ENCODE data around the gene KCNJ16.

DNA sequence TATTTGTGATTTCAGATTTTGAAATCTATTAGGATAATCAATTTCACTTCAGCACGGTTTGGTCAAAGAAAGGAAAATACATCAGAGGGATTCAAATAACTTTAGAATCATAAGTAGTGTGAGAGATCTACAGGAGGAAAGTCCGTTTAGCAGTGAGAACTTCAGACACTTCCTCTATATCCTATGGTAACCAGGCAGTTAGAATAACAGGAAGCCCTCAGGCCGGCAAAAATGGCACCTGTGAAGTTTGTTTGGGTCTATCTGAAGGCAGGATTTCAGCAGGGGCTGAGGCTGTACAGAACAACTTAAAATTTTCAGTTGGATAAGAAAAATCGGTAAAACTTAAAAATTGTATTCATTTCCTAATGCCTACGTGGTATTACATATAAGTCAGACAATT lies 24.9 kb downstream of the KCNJ16 start:
- no peak for TF ChIP-seq CTCF (conservative IDR thresholded peaks at IDR 0.05; ENCODE audit: low read depth, low read length)
- TF ChIP-seq EZH2 (IDR thresholded peaks at IDR 0.05; ENCODE audit: borderline replicate concordance, low read depth, low read length, poor library complexity, severe bottlenecking), result no peak

Measured in A673 (cell line).